GM18907 (cell line): ENCODE results near the gene YAE1.

Experiments used
- ATAC-seq: cut with Tn5 transposase; IDR thresholded peaks from one replicate; pipeline ENCODE4 v1.9.1; 2021; ENCODE audit warnings: mild to moderate bottlenecking, moderate library complexity; ENCODE audit not compliant: unreplicated experiment

YAE1 gene

DNA sequence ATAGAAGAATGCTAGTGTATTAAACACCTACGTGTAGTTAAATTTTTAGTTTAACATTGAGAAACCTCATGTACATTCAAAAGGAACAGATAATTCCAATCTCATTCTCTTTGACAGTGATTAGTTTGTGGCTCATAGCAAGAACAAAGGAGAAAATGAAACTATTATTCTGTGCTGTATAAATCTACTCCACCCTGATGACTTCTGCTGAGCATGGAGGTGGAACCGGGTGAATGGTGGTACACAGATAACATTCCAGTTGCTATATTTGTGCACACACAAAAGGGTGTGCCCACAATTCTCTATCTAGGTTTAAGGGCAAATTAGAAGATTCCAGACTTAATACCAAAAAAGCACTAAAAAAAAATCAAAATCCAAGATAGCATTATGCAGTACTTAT lies 40.1 kb downstream of the YAE1 start:
- ATAC-seq, result no peak

DNA sequence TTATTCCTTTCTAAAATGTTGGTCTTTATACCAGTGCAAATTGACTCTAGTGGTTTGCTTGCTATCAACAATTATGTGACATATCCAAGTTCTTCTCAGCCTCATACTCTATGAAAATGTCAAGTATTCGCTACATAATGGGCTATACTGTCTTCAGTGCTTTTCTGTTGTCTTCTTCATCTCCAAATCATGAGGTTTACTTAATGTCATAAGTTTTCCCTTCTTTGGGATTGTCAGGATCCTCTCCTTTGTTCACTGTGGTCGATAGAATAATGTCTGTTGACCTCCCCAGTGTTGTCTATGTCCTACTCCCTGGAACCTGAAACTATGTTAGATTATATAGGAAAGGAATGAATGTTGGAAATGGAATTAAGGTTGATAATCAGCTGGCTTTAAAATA lies 40.7 kb downstream of the YAE1 start:
- no peak for ATAC-seq

GRCh38 chr7:39607865-39608264 lies 41.7 kb downstream of the YAE1 start:
- no peak for ATAC-seq

- ATAC-seq, result no peak
Measured at GRCh38 chr7:39608278-39608677, 42.1 kb downstream of the YAE1 start.

DNA sequence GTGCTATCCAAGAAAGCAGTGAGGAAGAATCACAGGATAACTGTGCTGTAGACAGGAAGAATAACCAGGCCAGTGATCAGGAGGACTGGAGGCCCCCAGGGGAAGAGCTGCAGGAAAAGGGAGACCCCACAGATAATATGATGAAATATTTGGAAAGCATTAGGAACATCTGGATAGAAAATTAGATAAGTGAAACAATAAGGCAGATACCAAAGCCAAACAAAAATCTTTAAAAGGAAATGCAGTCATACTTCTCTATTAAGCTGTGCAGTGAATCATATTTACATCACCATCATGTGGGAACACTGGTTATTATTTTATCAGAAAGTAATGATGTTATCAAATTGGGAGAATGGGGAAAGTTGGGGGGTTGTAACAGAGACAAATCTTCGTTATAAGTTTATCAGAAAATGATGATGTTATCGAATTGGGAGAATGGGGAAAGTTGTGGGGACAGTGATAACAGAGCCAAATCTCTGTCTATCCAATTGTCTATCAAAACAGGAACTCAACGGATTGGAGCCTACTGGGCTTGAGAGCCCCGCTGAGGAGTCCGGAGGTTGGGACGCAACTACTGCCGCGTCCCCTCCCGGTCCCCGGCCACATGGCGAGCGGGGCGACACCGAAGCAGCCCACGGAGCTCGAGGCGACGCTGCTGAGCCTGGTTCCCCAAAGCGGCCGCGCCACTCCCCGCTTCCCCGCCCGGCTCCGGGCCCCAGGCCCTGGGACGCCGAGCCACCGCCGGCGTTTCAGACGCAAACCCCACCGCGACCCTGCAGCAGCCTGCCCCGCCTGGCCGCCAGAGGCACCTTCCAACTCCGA lies 43.1 kb downstream of the YAE1 start:
- no peak for ATAC-seq

- ATAC-seq, result no peak
Measured at GRCh38 chr7:39609935-39610263, 43.7 kb downstream of the YAE1 start.

- ATAC-seq, result no peak
Measured at GRCh38 chr7:39613577-39613976, 47.4 kb downstream of the YAE1 start.

DNA sequence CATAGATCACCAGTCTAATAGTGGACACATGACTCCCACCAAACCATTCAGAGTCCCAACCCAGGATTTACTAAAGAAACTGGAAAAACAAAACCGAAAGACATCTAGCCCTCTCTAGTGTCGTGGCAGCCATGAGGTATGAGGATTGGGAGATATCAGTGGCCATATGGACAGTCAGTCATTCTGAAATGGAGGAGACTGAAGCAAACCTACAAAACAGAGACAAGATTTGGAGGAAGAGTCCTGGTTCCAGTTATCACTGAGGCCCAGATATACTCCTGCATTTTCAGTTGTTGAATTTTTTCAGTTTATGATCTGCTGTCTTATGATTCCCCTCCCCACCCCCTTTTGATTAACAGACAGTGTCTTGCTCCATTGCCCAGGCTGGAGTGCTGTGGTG lies 48.1 kb downstream of the YAE1 start:
- ATAC-seq, result no peak

DNA sequence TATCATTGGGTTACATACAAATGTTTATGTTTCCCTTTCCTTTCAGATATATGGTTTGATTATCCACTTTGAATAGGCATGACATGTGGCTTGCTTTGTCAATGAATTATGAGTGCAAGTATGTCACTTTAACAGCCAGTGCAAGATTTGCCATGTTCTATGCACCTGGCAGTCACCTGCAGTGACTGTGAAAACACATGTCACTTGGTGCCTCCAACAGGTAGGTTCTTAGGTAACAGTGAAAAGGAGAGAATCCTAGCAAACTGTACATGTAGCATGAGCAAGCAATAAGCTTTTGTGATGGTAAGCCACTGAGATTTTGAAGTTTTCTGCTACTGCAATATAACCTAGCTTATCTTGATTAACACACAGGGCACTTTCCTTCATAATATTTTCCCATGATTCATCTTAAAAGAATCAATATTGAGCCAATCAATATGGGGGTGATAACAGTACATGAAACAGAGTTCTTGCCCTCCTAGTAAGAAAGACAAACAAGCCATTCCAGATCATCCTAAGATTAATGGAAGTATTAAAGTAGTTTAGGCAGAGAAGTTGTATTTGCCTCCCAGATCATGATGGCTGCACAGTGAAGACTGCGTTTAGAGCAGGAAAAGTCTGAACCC lies 49.3 kb downstream of the YAE1 start:
- ATAC-seq, result no peak

DNA sequence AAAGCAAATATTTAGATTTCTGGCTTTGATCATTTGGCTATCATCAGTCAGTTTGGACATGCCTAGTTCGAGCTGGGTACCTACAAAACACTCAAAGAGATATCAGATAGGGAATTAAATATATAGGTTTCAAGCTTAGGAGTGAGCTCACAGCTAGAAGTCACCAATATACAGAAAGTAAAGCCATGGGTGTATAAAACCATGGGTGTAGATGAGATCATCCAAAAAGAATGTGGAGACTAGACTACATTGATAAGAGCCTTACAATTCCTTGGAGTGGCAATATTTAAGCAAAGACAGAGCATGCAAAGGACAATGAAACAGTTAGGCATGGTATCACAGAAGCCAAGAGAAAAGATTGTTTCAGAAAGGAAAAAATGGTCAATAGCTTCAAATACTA lies 49.9 kb downstream of the YAE1 start:
- ATAC-seq, result no peak

- no peak for ATAC-seq
Measured at GRCh38 chr7:39617005-39617404, 50.8 kb downstream of the YAE1 start.

DNA sequence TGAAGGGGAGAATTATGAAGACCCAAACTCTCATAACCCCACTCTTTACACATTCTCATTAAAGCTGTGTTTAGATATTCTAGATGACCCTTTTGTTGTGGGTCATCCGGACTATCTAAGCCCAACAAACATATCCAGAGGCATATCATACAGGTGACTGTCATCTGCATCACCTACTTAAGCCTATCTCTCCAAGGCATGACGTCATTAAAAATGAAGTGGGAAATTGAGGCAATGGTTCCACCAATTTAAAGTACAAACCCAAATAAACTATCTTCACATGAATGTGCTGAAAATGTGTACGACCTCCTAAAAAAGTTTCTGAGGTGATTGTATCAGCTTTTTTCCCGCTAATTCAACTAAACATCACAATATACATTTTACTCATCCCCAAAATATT lies 52.7 kb downstream of the YAE1 start:
- no peak for ATAC-seq

DNA sequence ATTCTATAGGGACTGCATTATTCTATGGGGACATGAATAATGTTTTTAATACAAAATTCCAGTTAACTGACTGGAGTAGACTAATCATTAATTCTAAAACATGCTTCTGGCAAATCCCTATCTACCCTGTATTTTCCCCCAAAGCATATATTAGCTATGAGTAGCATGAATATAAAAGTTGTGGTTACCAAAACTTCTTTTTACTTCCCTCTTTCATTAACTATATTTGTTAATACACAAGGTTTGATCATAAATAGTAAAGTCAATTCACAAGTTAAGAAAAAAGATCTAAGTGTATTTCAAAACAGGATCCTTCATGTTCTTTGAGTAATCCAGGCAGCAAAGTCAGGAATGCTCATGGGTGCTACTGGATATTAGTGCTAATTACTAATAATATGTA lies 54.3 kb downstream of the YAE1 start:
- no peak for ATAC-seq

- ATAC-seq, result no peak
Measured at GRCh38 chr7:39621261-39621660, 55.1 kb downstream of the YAE1 start.

DNA sequence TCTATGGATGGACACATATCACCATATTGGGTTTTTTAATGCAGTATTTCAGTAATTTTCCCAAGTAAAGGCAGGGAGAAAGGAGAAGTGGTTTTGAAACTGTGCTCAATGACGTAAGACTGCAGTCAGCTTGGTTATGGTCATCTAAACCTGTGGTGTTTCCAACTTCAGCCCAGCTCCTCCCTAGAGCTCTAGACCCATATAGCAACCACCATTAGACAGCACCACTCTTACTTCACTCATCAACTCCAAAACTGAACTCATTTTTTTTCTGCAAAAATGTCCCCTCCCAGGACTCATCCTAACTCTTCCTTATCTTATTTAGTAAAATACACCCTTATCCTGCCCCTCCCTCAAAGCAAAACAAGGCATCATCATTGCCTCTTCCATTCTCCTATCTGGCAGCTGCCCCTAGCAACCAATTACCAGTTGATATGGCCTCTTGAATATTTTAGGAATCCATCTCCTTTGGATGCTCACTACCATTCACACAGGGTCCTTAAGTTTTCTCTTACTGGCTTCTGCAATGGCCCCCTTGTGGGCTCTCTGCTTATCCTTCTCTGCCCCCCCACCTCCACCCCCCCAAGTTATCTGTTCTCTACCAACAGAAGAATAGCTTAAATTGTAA lies 55.7 kb downstream of the YAE1 start:
- no peak for ATAC-seq
